Fibroblast of lung (primary cell): Measurements from ENCODE around the gene LRMDA.

Source experiments
- EZH2 ChIP-seq: IDR thresholded peaks from 2 replicates; pipeline ENCODE4 v1.5.1; 2012; ENCODE audit warnings: low read length, control low read depth, mild to moderate bottlenecking; ENCODE audit errors: missing control alignments
- TF ChIP-seq, protein P1 (sequence below), 2 donors: IDR thresholded peaks in 1 of 2; conservative IDR thresholded peaks in 1 of 2; 1 replicate in 1 of 2; 2 replicates in 1 of 2; pipeline ENCODE4 v1.5.1; 2011 to 2012; ENCODE audit warnings: low read length in 2 of 2, control low read depth in 1 of 2, inconsistent platforms in 1 of 2, low read depth in 1 of 2, mild to moderate bottlenecking in 1 of 2

DNA sequence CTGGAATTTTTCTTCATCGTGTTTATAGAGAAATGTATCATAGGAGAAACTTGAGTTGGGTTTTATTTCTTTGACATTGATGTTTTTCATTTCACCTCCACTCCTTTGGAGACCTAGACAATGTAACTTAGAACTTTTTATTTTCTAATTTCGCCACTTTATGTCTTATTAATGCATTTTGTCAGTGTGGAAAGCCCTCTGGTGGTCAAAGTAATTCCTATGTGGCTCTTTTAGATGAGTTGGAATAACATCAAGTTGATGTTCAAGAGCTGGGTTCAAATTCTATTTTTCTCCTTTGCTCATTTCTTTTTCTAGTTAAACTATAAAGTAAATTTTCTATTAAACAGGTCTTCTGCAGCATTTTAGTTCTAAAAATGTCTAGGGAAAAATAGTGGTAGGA lies 478.6 kb downstream of the LRMDA start:
- TF ChIP-seq EZH2, result no peak
- TF ChIP-seq, protein P1, sequence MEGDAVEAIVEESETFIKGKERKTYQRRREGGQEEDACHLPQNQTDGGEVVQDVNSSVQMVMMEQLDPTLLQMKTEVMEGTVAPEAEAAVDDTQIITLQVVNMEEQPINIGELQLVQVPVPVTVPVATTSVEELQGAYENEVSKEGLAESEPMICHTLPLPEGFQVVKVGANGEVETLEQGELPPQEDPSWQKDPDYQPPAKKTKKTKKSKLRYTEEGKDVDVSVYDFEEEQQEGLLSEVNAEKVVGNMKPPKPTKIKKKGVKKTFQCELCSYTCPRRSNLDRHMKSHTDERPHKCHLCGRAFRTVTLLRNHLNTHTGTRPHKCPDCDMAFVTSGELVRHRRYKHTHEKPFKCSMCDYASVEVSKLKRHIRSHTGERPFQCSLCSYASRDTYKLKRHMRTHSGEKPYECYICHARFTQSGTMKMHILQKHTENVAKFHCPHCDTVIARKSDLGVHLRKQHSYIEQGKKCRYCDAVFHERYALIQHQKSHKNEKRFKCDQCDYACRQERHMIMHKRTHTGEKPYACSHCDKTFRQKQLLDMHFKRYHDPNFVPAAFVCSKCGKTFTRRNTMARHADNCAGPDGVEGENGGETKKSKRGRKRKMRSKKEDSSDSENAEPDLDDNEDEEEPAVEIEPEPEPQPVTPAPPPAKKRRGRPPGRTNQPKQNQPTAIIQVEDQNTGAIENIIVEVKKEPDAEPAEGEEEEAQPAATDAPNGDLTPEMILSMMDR (conservative IDR thresholded peaks at IDR 0.05 in 1 of 2, IDR thresholded peaks at IDR 0.05 in 1 of 2; ENCODE audit: low read depth in 1 of 2, low read length in 2 of 2), result peak; percentile 38 to 64
